IMR-90 (cell line): ENCODE measurements around the gene BASP1. TPM values are rescaled to one million over a fixed set of nuclear protein-coding genes. Genes with fewer than 3 reads are reported as not detected.
A peak's percentile ranks its signal among the peaks of the same experiment; 100 is the strongest.
"Not testable (repeated sequence)": the region's sequence is repeated elsewhere in the genome, so short reads cannot be mapped to it uniquely, and the experiment has no call there.

Experiments
- ATAC-seq: fragments of 200-7000 bp; cut with Tn5 transposase; 2 replicates; pipeline ENCODE4 v1.9.1; 2020; ENCODE audit warnings: low read depth, mild to moderate bottlenecking, moderate library complexity
- BruUV-seq: library from RNA; stranded (reverse); fragments of 400-500 nt; replicated peaks from 2 replicates; lab custom pipeline; 2021; lab: Mats Ljungman, UMichigan
- CTCF ChIA-PET: fragments of 300-600 bp; formaldehyde crosslinking; extraction: SDS; loops from one replicate; lab custom pipeline; 2021; ENCODE audit warnings: antibody characterized with exemption; lab: Yijun Ruan, JAX
- POLR2A ChIA-PET: fragments of 300-600 bp; sonication (Branson Sonifier 250); formaldehyde crosslinking; loops from one replicate; lab custom pipeline; 2022; ENCODE audit warnings: antibody characterized with exemption; ENCODE audit not compliant: unreplicated experiment; lab: Charles Lee
- DNase-seq: peaks from one replicate; pipeline ENCODE4 v3.0.0; 2013
- H2AFZ ChIP-seq: replicated peaks from 2 replicates; pipeline ENCODE3; 2013; ENCODE audit warnings: low read length, mild to moderate bottlenecking; ENCODE audit not compliant: poor library complexity
- H2AK5ac ChIP-seq: 2 replicates; pipeline ENCODE4 v1.6.1; 2013; ENCODE audit warnings: low read depth, low read length, inconsistent platforms
- H2AK9ac ChIP-seq: replicated peaks from 2 replicates; pipeline ENCODE3; 2013; ENCODE audit warnings: mild to moderate bottlenecking, low read depth, low read length, moderate library complexity; ENCODE audit not compliant: poor library complexity
- H2BK120ac ChIP-seq: 2 replicates; pipeline ENCODE4 v1.6.1; 2013; ENCODE audit warnings: low read depth, low read length, inconsistent platforms
- H2BK15ac ChIP-seq: 3 replicates; pipeline ENCODE4 v1.6.1; 2013; ENCODE audit warnings: low read depth, low read length, inconsistent platforms
- H2BK20ac ChIP-seq: 2 replicates; pipeline ENCODE4 v1.6.1; 2013; ENCODE audit warnings: low read depth, mild to moderate bottlenecking, inconsistent platforms, low read length, moderate library complexity
- H2BK5ac ChIP-seq: 2 replicates; pipeline ENCODE4 v1.6.1; 2013; ENCODE audit warnings: mild to moderate bottlenecking, low read depth, low read length, inconsistent platforms; ENCODE audit not compliant: poor library complexity, severe bottlenecking
- H3K14ac ChIP-seq: replicated peaks from 2 replicates; pipeline ENCODE4 v1.6.1; 2013; ENCODE audit warnings: low read depth, low read length, inconsistent platforms
- H3K18ac ChIP-seq: 2 replicates; pipeline ENCODE4 v1.6.1; 2013; ENCODE audit warnings: low read depth, low read length, control low read depth
- H3K23ac ChIP-seq: 2 replicates; pipeline ENCODE4 v1.6.1; 2013; ENCODE audit warnings: low read depth, low read length, inconsistent platforms
- H3K27ac ChIP-seq: 2 replicates; pipeline ENCODE4 v1.5.1; 2013; ENCODE audit warnings: mild to moderate bottlenecking, control low read depth, low read length; ENCODE audit not compliant: insufficient read depth
- H3K27me3 ChIP-seq: 2 replicates; pipeline ENCODE4 v1.6.1; 2013; ENCODE audit warnings: low read length; ENCODE audit not compliant: control insufficient read depth, insufficient read depth
- H3K36me3 ChIP-seq: 2 replicates; pipeline ENCODE4 v1.6.1; 2013; ENCODE audit warnings: low read length, mixed read lengths; ENCODE audit not compliant: control insufficient read depth, insufficient read depth
- H3K4ac ChIP-seq: 2 replicates; pipeline ENCODE4 v1.6.1; 2013; ENCODE audit warnings: low read depth, low read length, inconsistent platforms
- H3K4me1 ChIP-seq: 2 replicates; pipeline ENCODE4 v1.6.1; 2013; ENCODE audit warnings: low read length, mixed read lengths; ENCODE audit not compliant: control insufficient read depth, insufficient read depth
- H3K4me2 ChIP-seq: 2 replicates; pipeline ENCODE4 v1.6.1; 2013; ENCODE audit warnings: low read depth, mild to moderate bottlenecking, control low read depth, low read length, moderate library complexity
- H3K4me3 ChIP-seq: 2 replicates; pipeline ENCODE4 v1.5.1; 2013; ENCODE audit warnings: low read depth, mild to moderate bottlenecking, control low read depth, low read length, moderate library complexity; ENCODE audit not compliant: insufficient read depth
- H3K56ac ChIP-seq: 2 replicates; pipeline ENCODE4 v1.6.1; 2013; ENCODE audit warnings: low read length, inconsistent platforms; ENCODE audit not compliant: insufficient read depth; ENCODE audit errors: extremely low read depth
- H3K79me1 ChIP-seq, 2 experiments: 2 replicates each; pipeline ENCODE4 v1.6.1; 2013; ENCODE audit warnings: low read length in 2 of 2, inconsistent platforms in 1 of 2, low read depth in 1 of 2
- H3K9ac ChIP-seq: 2 replicates; pipeline ENCODE4 v1.6.1; 2013; ENCODE audit warnings: low read depth, low read length, control low read depth
- H3K9me1 ChIP-seq: 2 replicates; pipeline ENCODE4 v1.6.1; 2013; ENCODE audit warnings: low read length, inconsistent platforms; ENCODE audit not compliant: insufficient read depth
- H3K9me3 ChIP-seq: 2 replicates; pipeline ENCODE4 v1.6.1; 2013; ENCODE audit warnings: low read length; ENCODE audit not compliant: control insufficient read depth, insufficient read depth
- H4K20me1 ChIP-seq: 2 replicates; pipeline ENCODE4 v1.6.1; 2013; ENCODE audit warnings: low read length, inconsistent platforms; ENCODE audit not compliant: insufficient read depth
- H4K5ac ChIP-seq: 2 replicates; pipeline ENCODE4 v1.6.1; 2013; ENCODE audit warnings: mild to moderate bottlenecking, low read depth, low read length, control low read depth
- H4K8ac ChIP-seq, 2 experiments: 2 replicates each; pipeline ENCODE4 v1.6.1; 2013; ENCODE audit warnings: low read depth in 2 of 2, low read length in 2 of 2, control low read depth in 1 of 2, inconsistent platforms in 1 of 2
- H4K91ac ChIP-seq: 2 replicates; pipeline ENCODE4 v1.6.1; 2013; ENCODE audit warnings: low read depth, low read length, inconsistent platforms; ENCODE audit not compliant: insufficient read depth
- WGBS, 2 experiments: methylation state at CpG; one replicate each; pipeline versions ENCODE4 v1.1.5 to v1.1.7; 2013; ENCODE audit warnings: missing lambda C conversion rate in 2 of 2; ENCODE audit not compliant: insufficient read length in 1 of 2; ENCODE audit errors: extremely low coverage in 2 of 2; 5-methylcytosine and 5-hydroxymethylcytosine counted together
- dilution Hi-C: fragments of 300-500 bp; cut with HindIII; formaldehyde crosslinking; loops from one replicate; pipeline ENCODE4 v1.14.3; 2018; ENCODE audit warnings: low sequenced_read_pairs; ENCODE audit not compliant: unreplicated experiment
- in situ Hi-C: fragments of 300-500 bp; cut with MboI; formaldehyde crosslinking; loops from 3 replicates; pipeline ENCODE4 v1.14.3; 2019; ENCODE audit warnings: low sequenced_read_pairs, inconsistent platforms, mixed read lengths
- intact Hi-C: fragments of 100-400 bp; cut with micrococcal nuclease; formaldehyde crosslinking; loops from 2 replicates; pipeline ENCODE4 v1.10.0; 2022
- polyA plus RNA-seq, 3 experiments: library from polyadenylated mRNA; depleted of rRNA; stranded (reverse); fragments of >200 nt; gene quantifications; 2 replicates each; pipeline ENCODE4 v1.2.3, GENCODE V29; 2012; ENCODE audit warnings: low replicate concordance in 1 of 3
- total RNA-seq: library from RNA; depleted of rRNA; stranded (reverse); fragments of >200 nt; gene quantifications from 2 replicates; pipeline ENCODE4 v1.2.3, GENCODE V29; 2012

Gene BASP1
- total and polyA plus RNA-seq, 2 of the 4 experiments (the other 2 are of a cell fraction): 39.6 to 103 TPM

DNA sequence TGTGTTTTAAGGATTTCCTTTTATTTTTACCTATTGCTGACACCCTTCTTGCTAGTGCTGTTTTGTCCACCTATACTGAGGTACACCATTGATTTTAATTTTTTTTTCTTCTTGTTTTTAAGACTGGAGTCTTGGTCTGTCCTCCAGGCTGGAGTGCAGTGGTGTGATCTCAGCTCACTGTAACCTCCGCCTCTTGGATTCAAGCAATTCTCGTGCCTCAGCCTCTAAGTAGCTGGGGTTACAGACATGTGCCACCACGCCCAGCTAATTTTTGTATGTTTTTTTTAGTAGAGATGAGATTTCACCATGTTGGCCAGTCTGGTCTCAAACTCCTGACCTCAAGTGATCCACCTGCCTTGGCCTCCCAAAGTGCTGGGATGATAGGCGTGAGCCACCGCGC lies 32.4 kb downstream of the BASP1 start:
- Histone ChIP-seq H4K5ac (peak overlapping the region; percentile 9; the same call in 1 of the 2 replicates), H4K8ac (peak overlapping the region; percentile 9 to 72; a peak in 1 of 4 replicates), H3K4ac (peak overlapping the region; percentile 84), H4K91ac (peak overlapping the region; percentile 81), H2BK20ac (peak overlapping the region; percentile 83), H3K14ac (peak overlapping the region; percentile 80), H3K36me3 (peaks cover 13% of the 10 kb centered on the region), H3K9me1 (peaks cover 19% of the 10 kb centered on the region), H3K18ac (peak overlapping the region; percentile 53; the same call in 1 of the 2 replicates), H2BK15ac (0 out of 3 replicates have a peak overlapping the region, but pooled peaks have one; percentile 70), H4K20me1 (peaks cover 58% of the 10 kb centered on the region), H3K4me1 (peaks cover 16% of the 10 kb centered on the region), H3K27ac (0 out of 2 replicates have a peak overlapping the region, but pooled peaks have one; percentile 19), H3K56ac (peak overlapping the region; percentile 14; the same call in 1 of the 2 replicates), H3K23ac (peak overlapping the region; percentile 40; the same call in 1 of the 2 replicates), H2BK5ac (peak overlapping the region; percentile 81), H3K79me1 (peaks cover 27 to 71% of the 10 kb centered on the region in 2 experiments), H2BK120ac (peak overlapping the region; percentile 89), H2AK5ac (peak overlapping the region; percentile 94)
- in situ Hi-C loops, DNase-seq, H3K9ac ChIP-seq, H2AFZ ChIP-seq, H3K9me3 ChIP-seq, H3K27me3 ChIP-seq, dilution Hi-C loops, H3K4me2 ChIP-seq, CTCF ChIA-PET, BruUV-seq, ATAC-seq, H3K4me3 ChIP-seq, H2AK9ac ChIP-seq: not testable (repeated sequence)
- no CpG with 5 or more reads among the region's 6 CpGs for WGBS, 2 experiments
- intact Hi-C loops: loop anchor here (1.0 to 10.0 kb wide), 2 partner anchors 12 to 865 kb away; no protein-coding TSS in a partner anchor
- POLR2A ChIA-PET: interaction anchor here (0.6 kb wide), 2 partner anchors 549 to 589 kb away, joined by 3 to 4 read pairs; no protein-coding TSS in a partner anchor
